Activated CD8-positive, alpha-beta T cell treated with anti-CD3 and anti-CD28 coated beads for 36 hours (primary cell): ENCODE data around the gene UPF3A. TPM values are rescaled to one million over a fixed set of nuclear protein-coding genes. Genes with fewer than 3 reads are reported as not detected.
A peak's percentile ranks its signal among the peaks of the same experiment; 100 is the strongest.

Experiments used
- ATAC-seq: fragments of 200-7000 bp; cut with Tn5 transposase; one replicate; pipeline ENCODE4 v1.10.0; 2021; ENCODE audit warnings: mild to moderate bottlenecking, moderate library complexity
- CTCF ChIA-PET: fragments of 350-600 bp; sonication (Branson Sonifier 250); formaldehyde crosslinking; loops from one replicate; lab custom pipeline; 2021; ENCODE audit warnings: antibody characterized with exemption; lab: Charles Lee
- POLR2A ChIA-PET: fragments of 350-600 bp; sonication (Branson Sonifier 250); formaldehyde crosslinking; loops from one replicate; lab custom pipeline; 2021; ENCODE audit warnings: antibody characterized with exemption; lab: Charles Lee
- DNase-seq: peaks from one replicate; pipeline ENCODE4 v3.0.0-alpha.2; 2020
- H3K27ac Mint-ChIP-seq: one replicate; pipeline ENCODE4 v1.8.0; 2021; ENCODE audit warnings: mild to moderate bottlenecking, mixed read lengths
- H3K27me3 Mint-ChIP-seq: one replicate; pipeline ENCODE4 v1.8.0; 2021; ENCODE audit warnings: mixed read lengths
- H3K36me3 Mint-ChIP-seq: one replicate; pipeline ENCODE4 v1.8.0; 2021; ENCODE audit warnings: low read depth, mixed read lengths
- H3K4me1 Mint-ChIP-seq: one replicate; pipeline ENCODE4 v1.8.0; 2021; ENCODE audit warnings: low read depth, mixed read lengths
- H3K4me3 Mint-ChIP-seq: one replicate; pipeline ENCODE4 v1.8.0; 2021; ENCODE audit warnings: mild to moderate bottlenecking, moderate library complexity, mixed read lengths
- H3K9me3 Mint-ChIP-seq: one replicate; pipeline ENCODE4 v1.8.0; 2021; ENCODE audit warnings: mixed read lengths
- intact Hi-C: fragments of 100-400 bp; cut with micrococcal nuclease; formaldehyde crosslinking; loops from one replicate; pipeline ENCODE4 v1.10.0; 2022
- total RNA-seq, 2 experiments: library from RNA; stranded (reverse); gene quantifications; one replicate each; pipeline ENCODE4 v1.2.3, GENCODE V29; 2021
- TF ChIP-seq, protein P1 (sequence below): fragments of 200-600 bp; IDR thresholded peaks from one replicate; pipeline ENCODE4 v1.8.0; 2022; ENCODE audit warnings: antibody characterized with exemption, mild to moderate bottlenecking

Gene UPF3A
- total RNA-seq, 2 experiments from 2014 or later: 36.7 TPM

GRCh38 chr13:114284680-114285079 is 3.3 kb downstream of the UPF3A start:
- POLR2A ChIA-PET: interaction anchor here (0.9 kb wide), 1 partner anchor 10 kb away, joined by 5 read pairs; no protein-coding TSS in a partner anchor
- Mint-ChIP-seq H3K27me3 (no peaks in the 10 kb centered on the region), H3K4me3 (no peak overlapping the region), H3K27ac (no peak overlapping the region), H3K9me3 (no peaks in the 10 kb centered on the region), H3K4me1 (peaks cover 45% of the 10 kb centered on the region), H3K36me3 (peaks cover 59% of the 10 kb centered on the region)
- TF ChIP-seq, protein P1, sequence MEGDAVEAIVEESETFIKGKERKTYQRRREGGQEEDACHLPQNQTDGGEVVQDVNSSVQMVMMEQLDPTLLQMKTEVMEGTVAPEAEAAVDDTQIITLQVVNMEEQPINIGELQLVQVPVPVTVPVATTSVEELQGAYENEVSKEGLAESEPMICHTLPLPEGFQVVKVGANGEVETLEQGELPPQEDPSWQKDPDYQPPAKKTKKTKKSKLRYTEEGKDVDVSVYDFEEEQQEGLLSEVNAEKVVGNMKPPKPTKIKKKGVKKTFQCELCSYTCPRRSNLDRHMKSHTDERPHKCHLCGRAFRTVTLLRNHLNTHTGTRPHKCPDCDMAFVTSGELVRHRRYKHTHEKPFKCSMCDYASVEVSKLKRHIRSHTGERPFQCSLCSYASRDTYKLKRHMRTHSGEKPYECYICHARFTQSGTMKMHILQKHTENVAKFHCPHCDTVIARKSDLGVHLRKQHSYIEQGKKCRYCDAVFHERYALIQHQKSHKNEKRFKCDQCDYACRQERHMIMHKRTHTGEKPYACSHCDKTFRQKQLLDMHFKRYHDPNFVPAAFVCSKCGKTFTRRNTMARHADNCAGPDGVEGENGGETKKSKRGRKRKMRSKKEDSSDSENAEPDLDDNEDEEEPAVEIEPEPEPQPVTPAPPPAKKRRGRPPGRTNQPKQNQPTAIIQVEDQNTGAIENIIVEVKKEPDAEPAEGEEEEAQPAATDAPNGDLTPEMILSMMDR: no peak
- intact Hi-C loops: no loop called here
- ATAC-seq (no peak), DNase-seq (no peak)
- CTCF ChIA-PET: interaction anchor here (0.7 to 1.3 kb wide), 2 partner anchors 54 to 56 kb away, joined by 3 read pairs; no protein-coding TSS in a partner anchor

GRCh38 chr13:114285166-114285808 is 3.9 kb downstream of the UPF3A start:
- Mint-ChIP-seq H3K36me3 (peaks cover 54% of the 10 kb centered on the region), H3K9me3 (no peaks in the 10 kb centered on the region), H3K27ac (peak overlapping the region; percentile 57), H3K4me3 (no peak overlapping the region), H3K27me3 (no peaks in the 10 kb centered on the region), H3K4me1 (peaks cover 39% of the 10 kb centered on the region)
- ATAC-seq (no peak), DNase-seq (no peak)
- intact Hi-C loops: no loop called here
- TF ChIP-seq, protein P1: no peak
- ChIA-PET CTCF (interaction anchor here (0.7 to 1.3 kb wide), 2 partner anchors 53 to 56 kb away, joined by 3 read pairs; no protein-coding TSS in a partner anchor), POLR2A (interaction anchor here (0.9 kb wide), 1 partner anchor 9 kb away, joined by 5 read pairs; no protein-coding TSS in a partner anchor)

- no peak for DNase-seq
- Mint-ChIP-seq H3K4me1 (peaks cover 36% of the 10 kb centered on the region), H3K9me3 (no peaks in the 10 kb centered on the region), H3K36me3 (peaks cover 53% of the 10 kb centered on the region), H3K27me3 (no peaks in the 10 kb centered on the region), H3K27ac (no peak overlapping the region), H3K4me3 (no peak overlapping the region)
- TF ChIP-seq, protein P1: no peak
- POLR2A ChIA-PET: no interaction called here
- no peak for ATAC-seq
- intact Hi-C loops: no loop called here
- CTCF ChIA-PET: interaction anchor here (0.7 kb wide), 1 partner anchor 7 kb away, joined by 3 read pairs; no protein-coding TSS in a partner anchor
Measured at GRCh38 chr13:114286808-114287207, 5.4 kb downstream of the UPF3A start.

- Mint-ChIP-seq H3K27me3 (no peaks in the 10 kb centered on the region), H3K4me1 (peaks cover 31% of the 10 kb centered on the region), H3K36me3 (peaks cover 57% of the 10 kb centered on the region), H3K27ac (no peak overlapping the region), H3K9me3 (no peaks in the 10 kb centered on the region), H3K4me3 (no peak overlapping the region)
- intact Hi-C loops: no loop called here
- CTCF ChIA-PET: no interaction called here
- DNase-seq: no peak
- TF ChIP-seq, protein P1: no peak
- POLR2A ChIA-PET: no interaction called here
- ATAC-seq: no peak
Measured at GRCh38 chr13:114288157-114288591, 6.8 kb downstream of the UPF3A start.

- peaks cover 31% of the 10 kb centered on the region for H3K36me3 Mint-ChIP-seq
- no peaks in the 10 kb centered on the region for H3K27me3 Mint-ChIP-seq
- POLR2A ChIA-PET: interaction anchor here (0.6 kb wide), 1 partner anchor 20 kb away, joined by 3 read pairs; no protein-coding TSS in a partner anchor
- no peak overlapping the region for H3K4me3 Mint-ChIP-seq
- DNase-seq (no peak), ATAC-seq (no peak)
- H3K4me1 Mint-ChIP-seq: peaks cover 2% of the 10 kb centered on the region
- intact Hi-C loops: no loop called here
- CTCF ChIA-PET: no interaction called here
- no peak overlapping the region for H3K27ac Mint-ChIP-seq
- no peaks in the 10 kb centered on the region for H3K9me3 Mint-ChIP-seq
- TF ChIP-seq, protein P1: no peak
Measured at GRCh38 chr13:114296448-114296847, 15.0 kb downstream of the UPF3A start.
